ENCODE results near the gene FBXL7.

DNA sequence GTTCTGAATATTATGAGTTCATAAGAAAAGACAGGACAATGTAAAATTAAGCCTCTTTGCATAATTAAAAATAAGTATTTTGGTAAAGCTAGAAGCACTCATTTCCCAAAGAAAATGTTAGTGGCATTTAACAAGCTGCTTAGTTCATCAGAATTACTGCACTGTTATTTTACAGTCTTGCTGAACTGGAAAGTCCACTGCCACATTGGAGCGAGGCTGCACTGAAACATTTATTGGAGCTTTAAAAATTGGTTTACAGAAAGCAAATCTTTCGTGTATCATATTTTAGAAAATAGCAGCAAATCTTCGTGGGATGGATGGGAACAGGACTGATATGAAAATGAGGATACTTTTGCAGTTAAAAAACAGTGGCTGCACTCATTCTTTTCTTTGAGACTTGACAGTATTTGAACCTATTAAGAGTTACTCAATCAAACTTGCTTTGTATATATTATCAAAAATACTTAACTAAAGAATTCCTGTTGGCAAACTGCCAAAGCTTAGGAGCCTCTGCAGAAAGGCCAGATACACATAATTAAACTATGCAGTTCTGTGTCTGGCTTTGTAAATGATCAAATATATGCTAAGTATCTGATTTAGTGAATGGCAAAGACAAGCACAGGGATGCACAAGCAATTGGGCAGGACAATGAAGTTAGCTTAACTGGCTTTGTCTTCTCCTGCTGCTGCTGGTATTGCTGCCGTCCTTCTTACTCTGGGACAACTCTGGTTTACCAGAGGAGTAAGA lies 16.5 kb upstream of the FBXL7 start:
- TF ChIP-seq, protein P1, sequence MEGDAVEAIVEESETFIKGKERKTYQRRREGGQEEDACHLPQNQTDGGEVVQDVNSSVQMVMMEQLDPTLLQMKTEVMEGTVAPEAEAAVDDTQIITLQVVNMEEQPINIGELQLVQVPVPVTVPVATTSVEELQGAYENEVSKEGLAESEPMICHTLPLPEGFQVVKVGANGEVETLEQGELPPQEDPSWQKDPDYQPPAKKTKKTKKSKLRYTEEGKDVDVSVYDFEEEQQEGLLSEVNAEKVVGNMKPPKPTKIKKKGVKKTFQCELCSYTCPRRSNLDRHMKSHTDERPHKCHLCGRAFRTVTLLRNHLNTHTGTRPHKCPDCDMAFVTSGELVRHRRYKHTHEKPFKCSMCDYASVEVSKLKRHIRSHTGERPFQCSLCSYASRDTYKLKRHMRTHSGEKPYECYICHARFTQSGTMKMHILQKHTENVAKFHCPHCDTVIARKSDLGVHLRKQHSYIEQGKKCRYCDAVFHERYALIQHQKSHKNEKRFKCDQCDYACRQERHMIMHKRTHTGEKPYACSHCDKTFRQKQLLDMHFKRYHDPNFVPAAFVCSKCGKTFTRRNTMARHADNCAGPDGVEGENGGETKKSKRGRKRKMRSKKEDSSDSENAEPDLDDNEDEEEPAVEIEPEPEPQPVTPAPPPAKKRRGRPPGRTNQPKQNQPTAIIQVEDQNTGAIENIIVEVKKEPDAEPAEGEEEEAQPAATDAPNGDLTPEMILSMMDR (conservative IDR thresholded peaks at IDR 0.05 in 1 of 2, IDR thresholded peaks at IDR 0.05 in 1 of 2; ENCODE audit: low read depth in 1 of 2, low read length in 2 of 2): no peak
- no peak for TF ChIP-seq EZH2 (IDR thresholded peaks at IDR 0.05; ENCODE audit: low read length, missing control alignments)

Data from fibroblast of lung (primary cell).